OCI-LY1 (cell line): ENCODE data around the gene GPR68.

Experiments
- H2AFZ ChIP-seq: fragments of 200-600 bp; sonication (generic), shearing (Covaris generic); 2 replicates; pipeline ENCODE4 v1.6.0; 2014; ENCODE audit warnings: antibody characterized with exemption, mild to moderate bottlenecking, low read length
- H3F3A ChIP-seq: fragments of 200-600 bp; sonication (generic), shearing (Covaris generic); 2 replicates; pipeline ENCODE4 v1.6.0; 2014; ENCODE audit warnings: mild to moderate bottlenecking, antibody characterized with exemption, low read length, moderate library complexity; ENCODE audit not compliant: insufficient read depth
- H3K27ac ChIP-seq: fragments of 200-600 bp; sonication (generic); 2 replicates; pipeline ENCODE4 v1.5.1; 2014; ENCODE audit warnings: low read length, mixed run types, mild to moderate bottlenecking, low read depth; ENCODE audit not compliant: poor library complexity, severe bottlenecking
- H3K27me3 ChIP-seq: fragments of 200-600 bp; sonication (generic); 2 replicates; pipeline ENCODE4 v1.6.0; 2014; ENCODE audit warnings: antibody characterized with exemption, mild to moderate bottlenecking, low read length, moderate library complexity; ENCODE audit not compliant: insufficient read depth
- H3K36me3 ChIP-seq: fragments of 200-600 bp; sonication (generic); 2 replicates; pipeline ENCODE4 v1.6.1; 2014; ENCODE audit warnings: mild to moderate bottlenecking, antibody characterized with exemption, low read length, moderate library complexity, mixed read lengths; ENCODE audit not compliant: insufficient read depth
- H3K4me1 ChIP-seq: fragments of 200-600 bp; sonication (generic); 2 replicates; pipeline ENCODE4 v1.5.1; 2014; ENCODE audit warnings: mild to moderate bottlenecking, low read length, moderate library complexity; ENCODE audit not compliant: insufficient read depth, severe bottlenecking
- H3K4me2 ChIP-seq: fragments of 200-600 bp; sonication (generic), shearing (Covaris generic); 2 replicates; pipeline ENCODE4 v1.6.1; 2014; ENCODE audit warnings: low read length
- H3K4me3 ChIP-seq: fragments of 200-600 bp; sonication (generic); 2 replicates; pipeline ENCODE4 v1.5.1; 2014; ENCODE audit warnings: low read length, low read depth, mild to moderate bottlenecking, mixed read lengths; ENCODE audit not compliant: poor library complexity, severe bottlenecking
- H3K79me2 ChIP-seq: fragments of 200-600 bp; shearing (Covaris generic); 2 replicates; pipeline ENCODE4 v1.6.1; 2016; ENCODE audit warnings: mixed run types, low read length, mixed read lengths; ENCODE audit not compliant: insufficient read depth
- H3K9ac ChIP-seq: fragments of 200-600 bp; sonication (generic), shearing (Covaris generic); 2 replicates; pipeline ENCODE4 v1.6.1; 2014; ENCODE audit warnings: mild to moderate bottlenecking, low read length, mixed read lengths
- H3K9me2 ChIP-seq: fragments of 200-600 bp; sonication (generic), shearing (Covaris generic); 2 replicates; pipeline ENCODE4 v1.6.1; 2014; ENCODE audit warnings: low read depth, mild to moderate bottlenecking, low read length, mixed read lengths
- H3K9me3 ChIP-seq: fragments of 200-600 bp; shearing (Covaris generic); 2 replicates; pipeline ENCODE4 v1.6.1; 2014; ENCODE audit warnings: low read length, mixed read lengths
- H4K20me1 ChIP-seq: fragments of 200-600 bp; sonication (generic), shearing (Covaris generic); 2 replicates; pipeline ENCODE4 v1.6.0; 2016; ENCODE audit warnings: mild to moderate bottlenecking, low read length; ENCODE audit not compliant: insufficient read depth
- EZH2 ChIP-seq: fragments of 200-600 bp; sonication (generic), shearing (Covaris generic); IDR thresholded peaks from 2 replicates; pipeline ENCODE4 v1.8.0; 2017; ENCODE audit warnings: borderline replicate concordance, mixed run types, mild to moderate bottlenecking, antibody characterized with exemption, low read length, moderate library complexity, mixed read lengths
- TF ChIP-seq, protein P1 (sequence below): fragments of 200-600 bp; sonication (generic), shearing (Covaris generic); IDR thresholded peaks from 2 replicates; pipeline ENCODE4 v1.5.1; 2017; ENCODE audit warnings: mild to moderate bottlenecking, antibody characterized with exemption, low read length, moderate library complexity, mixed read lengths

The GPR68 gene

DNA sequence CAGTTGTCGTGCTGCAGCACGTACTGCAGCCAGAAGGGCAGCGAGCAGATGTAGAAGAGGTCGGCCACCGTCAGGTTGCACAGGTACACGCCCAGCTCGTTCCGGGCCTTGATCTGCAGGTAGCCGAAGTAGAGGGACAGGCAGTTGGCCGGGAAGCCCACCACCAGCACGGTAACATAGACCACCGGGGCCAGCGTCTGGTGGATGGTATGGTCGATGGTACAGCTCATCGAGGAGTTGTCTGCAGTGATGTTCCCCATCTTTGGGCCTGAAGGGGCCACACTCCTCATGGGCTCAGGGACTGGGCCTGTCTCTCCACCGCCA, 9.8 kb downstream of the GPR68 start:
- TF ChIP-seq EZH2, result no peak
- TF ChIP-seq, protein P1, sequence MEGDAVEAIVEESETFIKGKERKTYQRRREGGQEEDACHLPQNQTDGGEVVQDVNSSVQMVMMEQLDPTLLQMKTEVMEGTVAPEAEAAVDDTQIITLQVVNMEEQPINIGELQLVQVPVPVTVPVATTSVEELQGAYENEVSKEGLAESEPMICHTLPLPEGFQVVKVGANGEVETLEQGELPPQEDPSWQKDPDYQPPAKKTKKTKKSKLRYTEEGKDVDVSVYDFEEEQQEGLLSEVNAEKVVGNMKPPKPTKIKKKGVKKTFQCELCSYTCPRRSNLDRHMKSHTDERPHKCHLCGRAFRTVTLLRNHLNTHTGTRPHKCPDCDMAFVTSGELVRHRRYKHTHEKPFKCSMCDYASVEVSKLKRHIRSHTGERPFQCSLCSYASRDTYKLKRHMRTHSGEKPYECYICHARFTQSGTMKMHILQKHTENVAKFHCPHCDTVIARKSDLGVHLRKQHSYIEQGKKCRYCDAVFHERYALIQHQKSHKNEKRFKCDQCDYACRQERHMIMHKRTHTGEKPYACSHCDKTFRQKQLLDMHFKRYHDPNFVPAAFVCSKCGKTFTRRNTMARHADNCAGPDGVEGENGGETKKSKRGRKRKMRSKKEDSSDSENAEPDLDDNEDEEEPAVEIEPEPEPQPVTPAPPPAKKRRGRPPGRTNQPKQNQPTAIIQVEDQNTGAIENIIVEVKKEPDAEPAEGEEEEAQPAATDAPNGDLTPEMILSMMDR, result no peak

DNA sequence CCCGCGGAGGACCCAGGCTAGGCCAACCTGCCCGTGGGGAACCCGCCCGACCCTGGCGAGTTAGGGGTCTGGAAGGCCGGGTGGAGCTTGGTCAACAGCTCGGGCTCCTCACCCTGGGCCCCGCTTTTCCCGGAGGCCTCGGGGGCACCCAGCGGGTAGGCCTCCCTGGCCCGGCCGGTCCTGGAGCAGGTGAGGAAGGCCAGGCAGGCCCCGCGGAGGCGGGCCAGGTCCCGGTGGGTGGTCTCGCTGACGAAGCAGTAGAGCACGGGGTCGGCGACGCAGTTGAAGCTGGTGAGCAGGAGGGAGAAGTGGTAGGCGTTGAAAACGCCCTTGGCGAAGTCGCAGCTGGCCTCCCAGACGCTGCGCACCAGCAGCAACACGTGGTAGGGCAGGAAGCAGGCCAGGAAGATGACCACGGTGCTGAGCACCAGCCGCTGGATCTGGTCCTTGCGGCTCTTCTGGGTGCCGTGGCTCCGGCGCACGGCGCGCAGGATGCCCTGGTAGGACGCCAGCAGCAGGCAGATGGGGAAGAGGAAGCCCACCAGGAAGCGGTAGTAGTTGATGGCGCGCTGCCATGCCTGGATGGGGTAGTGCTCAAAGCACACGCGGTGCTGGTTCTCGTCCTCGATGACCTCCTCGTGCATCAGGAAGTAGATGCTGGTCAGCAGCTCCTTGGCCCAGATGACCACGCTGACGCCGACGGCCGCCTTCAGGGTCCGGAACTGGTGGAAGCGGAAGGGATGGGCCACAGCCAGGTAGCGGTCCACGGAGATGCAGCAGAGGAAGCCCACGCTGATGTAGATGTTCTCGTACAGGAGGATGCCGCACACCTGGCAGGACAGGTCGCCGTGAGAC, 10.3 kb downstream of the GPR68 start:
- no peaks in the 10 kb centered on the region for H3K27me3 ChIP-seq
- TF ChIP-seq EZH2, result no peak
- TF ChIP-seq, protein P1, result no peak

More for the DNA sequence above, 9.8 kb downstream of the GPR68 start:
- no peaks in the 10 kb centered on the region for H3K79me2 ChIP-seq
- no peak overlapping the region for H2AFZ ChIP-seq
- peaks cover 3% of the 10 kb centered on the region for H3K4me1 ChIP-seq
- H3K27me3 ChIP-seq, result no peaks in the 10 kb centered on the region
- no peaks in the 10 kb centered on the region for H3K9me2 ChIP-seq
- H3K9me3 ChIP-seq, result no peaks in the 10 kb centered on the region
- H3K4me2 ChIP-seq, result no peak overlapping the region
- peaks cover 11% of the 10 kb centered on the region for H3K36me3 ChIP-seq
- no peak overlapping the region for H3K9ac ChIP-seq
- no peaks in the 10 kb centered on the region for H4K20me1 ChIP-seq
- no peak overlapping the region for H3K27ac ChIP-seq
- H3K4me3 ChIP-seq, result no peak overlapping the region
- no peaks in the 10 kb centered on the region for H3F3A ChIP-seq

DNA sequence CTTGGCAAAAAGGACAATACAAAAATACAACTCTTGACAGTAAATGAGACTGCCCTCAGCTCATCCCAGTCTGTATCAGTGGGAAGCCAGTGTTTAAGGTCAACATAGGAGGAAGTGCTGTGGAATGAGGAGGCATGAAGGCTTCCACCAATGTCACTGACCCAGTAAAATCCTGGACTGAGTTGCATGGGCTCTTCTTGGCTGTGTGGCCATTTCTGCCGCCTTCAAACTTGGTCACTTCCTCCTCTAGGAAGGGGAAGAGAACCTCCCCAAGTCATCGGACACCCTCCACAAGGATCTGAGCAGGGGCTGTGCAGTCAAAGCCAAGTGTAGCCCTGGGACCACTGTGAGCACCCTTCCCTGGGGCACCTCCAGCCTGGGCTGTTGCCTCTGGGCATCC, 11.9 kb downstream of the GPR68 start:
- Histone ChIP-seq H4K20me1 (no peaks in the 10 kb centered on the region), H3K4me1 (peaks cover 18% of the 10 kb centered on the region), H3K9me2 (no peaks in the 10 kb centered on the region), H3K36me3 (peaks cover 11% of the 10 kb centered on the region), H2AFZ (no peak overlapping the region), H3K27me3 (no peaks in the 10 kb centered on the region), H3K9ac (no peak overlapping the region), H3K4me3 (no peak overlapping the region), H3K27ac (no peak overlapping the region), H3F3A (no peaks in the 10 kb centered on the region), H3K79me2 (no peaks in the 10 kb centered on the region), H3K9me3 (no peaks in the 10 kb centered on the region), H3K4me2 (no peak overlapping the region)
- TF ChIP-seq, protein P1, result no peak
- TF ChIP-seq EZH2, result no peak

More for the DNA sequence above, 10.3 kb downstream of the GPR68 start:
- H3K9ac ChIP-seq, result no peak overlapping the region
- H3K4me2 ChIP-seq, result no peak overlapping the region
- H3K4me1 ChIP-seq, result peaks cover 8% of the 10 kb centered on the region
- no peaks in the 10 kb centered on the region for H3K9me3 ChIP-seq
- H4K20me1 ChIP-seq, result no peaks in the 10 kb centered on the region
- H3K9me2 ChIP-seq, result no peaks in the 10 kb centered on the region
- H3K4me3 ChIP-seq, result no peak overlapping the region
- H3K36me3 ChIP-seq, result peaks cover 11% of the 10 kb centered on the region
- no peak overlapping the region for H3K27ac ChIP-seq
- no peaks in the 10 kb centered on the region for H3F3A ChIP-seq
- no peaks in the 10 kb centered on the region for H3K79me2 ChIP-seq
- no peak overlapping the region for H2AFZ ChIP-seq
